Measurements from ENCODE around the gene FARP1.

The FARP1 gene

GRCh38 chr13:98427331-98427995, 284.6 kb downstream of the FARP1 start:
- no peak for DNase-seq

- no peak for DNase-seq
Observed at GRCh38 chr13:98428256-98428966, 285.5 kb downstream of the FARP1 start.

GRCh38 chr13:98429081-98429480, 286.2 kb downstream of the FARP1 start:
- DNase-seq, result no peak

GRCh38 chr13:98429531-98429930, 286.6 kb downstream of the FARP1 start:
- no peak for DNase-seq

GRCh38 chr13:98429977-98430736, 287.3 kb downstream of the FARP1 start:
- DNase-seq, result peak; percentile 54

GRCh38 chr13:98432638-98433037, 289.7 kb downstream of the FARP1 start:
- DNase-seq, result no peak

- DNase-seq, result no peak
Observed at GRCh38 chr13:98433654-98434053, 290.8 kb downstream of the FARP1 start.

- no peak for DNase-seq
Observed at GRCh38 chr13:98434060-98434459, 291.2 kb downstream of the FARP1 start.

GRCh38 chr13:98435376-98435775, 292.5 kb downstream of the FARP1 start:
- no peak for DNase-seq

GRCh38 chr13:98436233-98436910, 293.5 kb downstream of the FARP1 start:
- no peak for DNase-seq

- no peak for DNase-seq
Observed at GRCh38 chr13:98438246-98439125, 295.6 kb downstream of the FARP1 start.

- no peak for DNase-seq
Observed at GRCh38 chr13:98439126-98439828, 296.4 kb downstream of the FARP1 start.

- no peak for DNase-seq
Observed at GRCh38 chr13:98439896-98440295, 297.0 kb downstream of the FARP1 start.

- DNase-seq, result no peak
Observed at GRCh38 chr13:98440390-98441055, 297.6 kb downstream of the FARP1 start.

- DNase-seq, result no peak
Observed at GRCh38 chr13:98441056-98441676, 298.3 kb downstream of the FARP1 start.

GRCh38 chr13:98442391-98443230, 299.7 kb downstream of the FARP1 start:
- no peak for DNase-seq

- peak; percentile 92 for DNase-seq
Observed at GRCh38 chr13:98443329-98443728, 300.4 kb downstream of the FARP1 start.

GRCh38 chr13:98443800-98444325, 301.0 kb downstream of the FARP1 start:
- DNase-seq, result no peak

GRCh38 chr13:98444381-98444780, 301.5 kb downstream of the FARP1 start:
- DNase-seq, result no peak

Measured in fibroblast of skin of back (primary cell).